ENCODE measurements around the gene GLIPR2. TPM values are rescaled to one million over a fixed set of nuclear protein-coding genes. Genes with fewer than 3 reads are reported as not detected.

GLIPR2 gene
- total and polyA plus RNA-seq, 3 donors from 2014 or later, result 3.5 to 19.6 (median 3.9) TPM

DNA sequence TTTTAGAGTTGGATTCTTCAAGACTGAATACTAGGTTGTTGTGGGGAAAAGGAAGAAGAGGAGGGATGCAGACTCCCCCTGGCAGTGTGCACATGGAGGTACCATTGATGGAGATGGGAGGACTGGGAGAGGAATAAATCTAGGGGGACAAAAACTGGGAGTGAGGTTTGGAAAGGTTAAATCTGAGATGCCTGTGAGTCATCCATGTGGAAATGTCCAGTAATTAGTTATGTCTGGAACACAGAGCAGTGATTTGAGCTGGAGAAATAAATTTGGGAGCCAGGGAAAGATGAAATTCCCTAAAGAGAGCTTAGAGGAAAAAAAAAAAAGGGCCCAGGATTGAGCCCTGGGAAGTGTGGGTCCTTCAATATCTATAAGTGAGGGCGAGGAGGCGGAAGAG is 24.7 kb downstream of the GLIPR2 start:
- DNase-seq, result no peak
- no peaks in the 10 kb centered on the region for H3K27me3 ChIP-seq
- intact Hi-C loops (cut with DNase I; ENCODE audit: low total_unique reads), result loop anchor here (10.0 kb wide), 1 partner anchor 56 kb away; no protein-coding TSS in a partner anchor
- TF ChIP-seq POLR2A (IDR thresholded peaks at IDR 0.05), result no peak
- TF ChIP-seq CTCF (IDR thresholded peaks at IDR 0.05), result no peak
- H3K9me3 ChIP-seq, result no peaks in the 10 kb centered on the region
- no peak overlapping the region for H3K27ac ChIP-seq
- H3K4me3 ChIP-seq, result no peak overlapping the region
- WGBS, 2 donors, result 90 to 95% methylated on average over 2 of the region's 2 CpGs
- H3K36me3 ChIP-seq (ENCODE audit: low read depth, missing control alignments), result no peaks in the 10 kb centered on the region
- peaks cover 9% of the 10 kb centered on the region for H3K4me1 ChIP-seq

DNA sequence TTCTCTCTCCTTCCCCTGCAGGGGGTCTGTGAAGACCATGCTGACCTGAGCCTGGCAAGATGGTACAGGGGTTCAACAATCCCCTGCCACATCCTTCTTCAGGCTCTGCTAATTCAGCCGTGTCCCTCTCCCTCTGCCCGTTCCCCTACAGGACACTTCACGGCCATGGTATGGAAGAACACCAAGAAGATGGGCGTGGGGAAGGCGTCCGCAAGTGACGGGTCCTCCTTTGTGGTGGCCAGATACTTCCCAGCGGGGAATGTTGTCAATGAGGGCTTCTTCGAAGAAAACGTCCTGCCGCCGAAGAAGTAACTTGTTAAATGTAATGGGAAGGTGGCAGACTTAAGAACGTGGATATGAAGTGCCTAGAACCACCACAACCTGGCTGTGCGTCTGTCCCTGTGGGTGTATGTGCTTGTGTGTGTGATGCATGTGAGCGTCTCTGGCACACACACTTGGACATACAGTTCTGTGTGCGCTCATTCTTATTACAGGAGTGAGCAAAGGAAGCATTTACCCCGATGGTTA is 25.7 kb downstream of the GLIPR2 start:
- H3K36me3 ChIP-seq (ENCODE audit: low read depth, missing control alignments), result no peaks in the 10 kb centered on the region
- no peaks in the 10 kb centered on the region for H3K9me3 ChIP-seq
- H3K4me1 ChIP-seq, result peaks cover 9% of the 10 kb centered on the region
- TF ChIP-seq POLR2A (IDR thresholded peaks at IDR 0.05), result no peak
- H3K27me3 ChIP-seq, result no peaks in the 10 kb centered on the region
- peak overlapping the region in 1 of 2 donors; percentile 81 for H3K27ac ChIP-seq
- WGBS, 2 donors, result 92 to 93% methylated on average over 17 of the region's 17 CpGs
- no peak for DNase-seq
- intact Hi-C loops (cut with DNase I; ENCODE audit: low total_unique reads), result loop anchor here (10.0 kb wide), 1 partner anchor 57 kb away; no protein-coding TSS in a partner anchor
- no peak overlapping the region for H3K4me3 ChIP-seq

GRCh38 chr9:36163049-36163785 is 26.7 kb downstream of the GLIPR2 start:
- no peaks in the 10 kb centered on the region for H3K27me3 ChIP-seq
- H3K4me1 ChIP-seq, result peaks cover 9% of the 10 kb centered on the region
- H3K4me3 ChIP-seq, result no peak overlapping the region
- no peaks in the 10 kb centered on the region for H3K9me3 ChIP-seq
- intact Hi-C loops (cut with DNase I; ENCODE audit: low total_unique reads), result loop anchor here (10.0 kb wide), 1 partner anchor 58 kb away; no protein-coding TSS in a partner anchor
- H3K36me3 ChIP-seq (ENCODE audit: low read depth, missing control alignments), result no peaks in the 10 kb centered on the region
- 39 to 53% methylated on average over 3 to 9 of the region's 9 CpGs for WGBS, 2 donors
- peak overlapping the region; percentile 57 to 81 for H3K27ac ChIP-seq
- TF ChIP-seq POLR2A (IDR thresholded peaks at IDR 0.05), result no peak
- TF ChIP-seq CTCF (IDR thresholded peaks at IDR 0.05), result no peak
- peak; percentile 60 for DNase-seq

GRCh38 chr9:36163786-36164170 is 27.2 kb downstream of the GLIPR2 start:
- H3K27me3 ChIP-seq, result no peaks in the 10 kb centered on the region
- TF ChIP-seq POLR2A (IDR thresholded peaks at IDR 0.05) (no peak), CTCF (IDR thresholded peaks at IDR 0.05) (no peak)
- DNase-seq, result no peak
- no peaks in the 10 kb centered on the region for H3K9me3 ChIP-seq
- no peak overlapping the region for H3K4me3 ChIP-seq
- peak overlapping the region; percentile 57 to 81 for H3K27ac ChIP-seq
- 62 to 75% methylated on average over 4 of the region's 4 CpGs for WGBS, 2 donors
- intact Hi-C loops (cut with DNase I; ENCODE audit: low total_unique reads), result loop anchor here (10.0 kb wide), 1 partner anchor 59 kb away; no protein-coding TSS in a partner anchor
- peaks cover 9% of the 10 kb centered on the region for H3K4me1 ChIP-seq
- no peaks in the 10 kb centered on the region for H3K36me3 ChIP-seq (ENCODE audit: low read depth, missing control alignments)

GRCh38 chr9:36164372-36164771 is 27.8 kb downstream of the GLIPR2 start:
- WGBS, 2 donors, result 88 to 90% methylated on average over 6 of the region's 6 CpGs
- Histone ChIP-seq H3K27me3 (no peaks in the 10 kb centered on the region), H3K4me3 (no peak overlapping the region), H3K27ac (peak overlapping the region in 1 of 2 donors; percentile 74), H3K36me3 (ENCODE audit: low read depth, missing control alignments) (no peaks in the 10 kb centered on the region), H3K9me3 (no peaks in the 10 kb centered on the region), H3K4me1 (peaks cover 9% of the 10 kb centered on the region)
- TF ChIP-seq POLR2A (IDR thresholded peaks at IDR 0.05) (no peak), CTCF (IDR thresholded peaks at IDR 0.05) (no peak)
- intact Hi-C loops (cut with DNase I; ENCODE audit: low total_unique reads), result loop anchor here (10.0 kb wide), 1 partner anchor 60 kb away; no protein-coding TSS in a partner anchor
- DNase-seq, result no peak
